Testis (tissue), 3 donors: Measurements from ENCODE around the gene AP5M1. TPM values are rescaled to one million over a fixed set of nuclear protein-coding genes. Genes with fewer than 3 reads are reported as not detected.
"Not testable (repeated sequence)": the region's sequence is repeated elsewhere in the genome, so short reads cannot be mapped to it uniquely, and the experiment has no call there.

ENCODE experiments used
- DNase-seq: peaks from one replicate; pipeline ENCODE4 v3.0.0-alpha.2; 2019
- H3K27ac ChIP-seq, 2 donors: fragments of 200-600 bp; sonication (generic); one replicate each; pipeline ENCODE4 v1.5.1; 2019
- H3K27me3 ChIP-seq: fragments of 200-600 bp; sonication (generic); one replicate; pipeline ENCODE4 v1.5.1; 2019
- H3K36me3 ChIP-seq: fragments of 200-600 bp; sonication (generic); one replicate; pipeline ENCODE4 v1.5.1; 2017; ENCODE audit warnings: low read depth; ENCODE audit errors: missing control alignments
- H3K4me1 ChIP-seq: fragments of 200-600 bp; sonication (generic); one replicate; pipeline ENCODE4 v1.5.1; 2019
- H3K4me3 ChIP-seq, 2 donors: fragments of 200-600 bp; sonication (generic); one replicate each; pipeline ENCODE4 v1.5.1; 2017 to 2019
- H3K9me3 ChIP-seq: fragments of 200-600 bp; sonication (generic); one replicate; pipeline ENCODE4 v1.5.1; 2017
- CTCF ChIP-seq, 3 experiments: fragments of 450-650 bp in 2 of 3; fragments of 200-600 bp in 1 of 3; sonication (generic) in 1 of 3; IDR thresholded peaks; one replicate each; pipeline ENCODE4 v1.5.1; 2016 to 2019; ENCODE audit warnings: antibody characterized with exemption in 3 of 3, mild to moderate bottlenecking in 2 of 3, moderate library complexity in 1 of 3
- POLR2A ChIP-seq: fragments of 450-650 bp; IDR thresholded peaks from one replicate; pipeline ENCODE4 v1.6.1; 2017; ENCODE audit warnings: antibody characterized with exemption, mild to moderate bottlenecking, moderate library complexity
- WGBS, 2 donors: methylation state at CpG; one replicate each; pipeline ENCODE4 v1.1.5; 2018; 5-methylcytosine and 5-hydroxymethylcytosine counted together
- intact Hi-C: fragments of 100-400 bp; cut with DNase I; formaldehyde crosslinking; loops from one replicate; pipeline ENCODE4 v1.15.1; 2023; ENCODE audit warnings: low total_unique reads
- polyA plus RNA-seq: library from polyadenylated mRNA; stranded (reverse); fragments of 350-450 nt; fragmentation: Illumina TruSeq; extraction: RNeasy Lipid Tissue Mini Kit (QIAGEN cat#74804); gene quantifications from one replicate; pipeline ENCODE4 v1.2.3, GENCODE V29; 2014; ENCODE audit warnings: low read depth, low replicate concordance; ENCODE audit not compliant: insufficient read depth
- total RNA-seq, 2 donors: library from RNA; depleted of rRNA; stranded (reverse); fragments of >200 nt; gene quantifications; one replicate each; pipeline ENCODE4 v1.2.3, GENCODE V29; 2016

Gene AP5M1
- total and polyA plus RNA-seq, 3 donors from 2014 or later, result 28.3 to 32.0 (median 30.6) TPM

GRCh38 chr14:57323721-57324120 lies 55.0 kb downstream of the AP5M1 start:
- TF ChIP-seq CTCF (IDR thresholded peaks at IDR 0.05), result no peak
- no peak for TF ChIP-seq POLR2A
- 89 to 93% methylated on average over 3 of the region's 3 CpGs for WGBS, 2 donors
- Histone ChIP-seq H3K36me3 (no peaks in the 10 kb centered on the region), H3K4me3 (no peak overlapping the region), H3K9me3 (no peaks in the 10 kb centered on the region), H3K27ac (no peak overlapping the region), H3K4me1 (no peaks in the 10 kb centered on the region), H3K27me3 (no peaks in the 10 kb centered on the region)
- intact Hi-C loops, result loop anchor here (10.0 kb wide), 1 partner anchor 829 kb away; no protein-coding TSS in a partner anchor
- DNase-seq, result no peak

GRCh38 chr14:57326253-57326652 lies 57.5 kb downstream of the AP5M1 start:
- intact Hi-C loops, result loop anchor here (10.0 kb wide), 1 partner anchor 831 kb away; no protein-coding TSS in a partner anchor
- no peaks in the 10 kb centered on the region for H3K36me3 ChIP-seq
- WGBS, 2 donors, result 91% methylated on average over 7 of the region's 7 CpGs
- no peak for DNase-seq
- TF ChIP-seq POLR2A, result no peak
- TF ChIP-seq CTCF (IDR thresholded peaks at IDR 0.05), result no peak
- H3K9me3 ChIP-seq, result no peaks in the 10 kb centered on the region
- no peaks in the 10 kb centered on the region for H3K27me3 ChIP-seq
- no peak overlapping the region for H3K4me3 ChIP-seq
- no peak overlapping the region for H3K27ac ChIP-seq
- H3K4me1 ChIP-seq, result no peaks in the 10 kb centered on the region

- H3K36me3 ChIP-seq, result no peaks in the 10 kb centered on the region
- no peak for TF ChIP-seq POLR2A
- TF ChIP-seq CTCF (IDR thresholded peaks at IDR 0.05), result no peak
- H3K9me3 ChIP-seq, result no peaks in the 10 kb centered on the region
- no peaks in the 10 kb centered on the region for H3K4me1 ChIP-seq
- H3K27ac ChIP-seq, result no peak overlapping the region
- no peak overlapping the region for H3K4me3 ChIP-seq
- intact Hi-C loops, result loop anchor here (10.0 kb wide), 1 partner anchor 835 kb away; no protein-coding TSS in a partner anchor
- no peak for DNase-seq
- H3K27me3 ChIP-seq, result no peaks in the 10 kb centered on the region
Measured at GRCh38 chr14:57329833-57330232, 61.1 kb downstream of the AP5M1 start.

- H3K27ac ChIP-seq, H3K27me3 ChIP-seq, H3K4me3 ChIP-seq, H3K4me1 ChIP-seq, intact Hi-C loops, DNase-seq, H3K9me3 ChIP-seq, H3K36me3 ChIP-seq: not testable (repeated sequence)
- 81 to 90% methylated on average over 4 of the region's 4 CpGs for WGBS, 2 donors
Measured at GRCh38 chr14:57332475-57332874, 63.7 kb downstream of the AP5M1 start.

GRCh38 chr14:57333726-57334125 lies 65.0 kb downstream of the AP5M1 start:
- H3K27ac ChIP-seq, H3K9me3 ChIP-seq, intact Hi-C loops, H3K36me3 ChIP-seq, H3K27me3 ChIP-seq, H3K4me3 ChIP-seq, DNase-seq, H3K4me1 ChIP-seq: not testable (repeated sequence)
- WGBS, 2 donors, result 100% methylated on average over 3 of the region's 31 CpGs; no CpG with 5 or more reads in 1 of the 2 donors

GRCh38 chr14:57343545-57344297 lies 75.0 kb downstream of the AP5M1 start:
- H3K27ac ChIP-seq, H3K9me3 ChIP-seq, intact Hi-C loops, H3K36me3 ChIP-seq, H3K4me3 ChIP-seq, DNase-seq, H3K4me1 ChIP-seq, H3K27me3 ChIP-seq: not testable (repeated sequence)
- 71 to 76% methylated on average over 34 of the region's 34 CpGs for WGBS, 2 donors
